ENCODE measurements around the gene UQCC3.
"Not testable (repeated sequence)": the region's sequence is repeated elsewhere in the genome, so short reads cannot be mapped to it uniquely, and the experiment has no call there.

The UQCC3 gene

GRCh38 chr11:62671608-62672389, at the start of gene UQCC3, which contains the start of gene LBHD1:
UQCC3 (plus strand) TSS chr11:62671673; CDS start chr11:62671746, 73 bp downstream.
LBHD1 (minus strand) TSS chr11:62672267; CDS start chr11:62670031, 2,236 bp downstream.
- peak; percentile 88 for DNase-seq

DNA sequence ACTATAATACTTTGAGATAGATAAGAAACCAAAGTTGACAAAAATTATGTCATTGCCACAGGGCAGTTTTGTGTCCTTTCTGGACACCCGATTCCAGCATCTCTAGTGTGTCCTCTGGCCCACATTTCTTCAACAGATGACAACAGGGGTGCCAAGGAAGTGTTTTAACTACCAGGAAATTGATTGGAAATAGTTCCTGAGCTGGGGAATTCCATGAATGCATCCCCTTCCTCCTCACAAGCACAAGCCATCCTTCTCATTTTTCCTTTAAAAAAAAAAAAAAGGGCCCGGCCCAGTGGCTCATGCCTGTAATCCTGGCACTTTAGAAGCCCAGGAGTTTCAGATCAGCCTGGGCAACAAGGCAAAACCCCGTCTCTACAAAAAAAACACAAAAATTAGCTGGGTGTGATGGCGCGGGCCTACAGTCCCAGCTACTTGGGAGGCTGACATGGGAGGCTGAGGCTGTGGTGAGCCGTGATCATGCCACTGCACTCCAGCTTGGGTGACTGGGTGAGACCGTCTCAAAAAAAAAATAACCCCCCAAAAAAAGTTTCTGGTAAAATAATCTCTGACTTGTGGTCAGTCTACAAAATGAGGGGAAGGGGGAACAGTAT, 48.9 kb upstream of the UQCC3 start:
- no peak for DNase-seq

DNA sequence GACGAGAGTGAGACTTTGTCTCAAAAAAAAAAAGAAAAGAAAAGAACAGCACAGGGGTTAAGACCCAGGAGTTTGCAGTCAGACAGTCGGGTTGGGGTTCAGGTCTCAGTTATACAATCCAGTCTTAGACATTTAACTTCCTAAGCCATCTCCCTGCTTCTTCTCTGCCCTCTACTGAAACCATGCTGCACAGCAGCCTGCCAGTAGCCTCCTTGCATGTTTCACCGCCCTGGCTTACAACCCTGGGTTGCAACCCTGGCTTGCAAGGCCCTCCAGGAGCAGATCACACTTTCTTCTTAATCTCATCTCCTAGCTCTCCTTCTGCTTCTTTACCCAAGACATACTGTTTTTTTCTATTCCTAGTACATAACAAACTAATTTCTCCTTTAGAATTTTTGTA, 43.8 kb upstream of the UQCC3 start:
- no peak for DNase-seq

GRCh38 chr11:62632492-62632891, 39.0 kb upstream of the UQCC3 start:
- no peak for DNase-seq

DNA sequence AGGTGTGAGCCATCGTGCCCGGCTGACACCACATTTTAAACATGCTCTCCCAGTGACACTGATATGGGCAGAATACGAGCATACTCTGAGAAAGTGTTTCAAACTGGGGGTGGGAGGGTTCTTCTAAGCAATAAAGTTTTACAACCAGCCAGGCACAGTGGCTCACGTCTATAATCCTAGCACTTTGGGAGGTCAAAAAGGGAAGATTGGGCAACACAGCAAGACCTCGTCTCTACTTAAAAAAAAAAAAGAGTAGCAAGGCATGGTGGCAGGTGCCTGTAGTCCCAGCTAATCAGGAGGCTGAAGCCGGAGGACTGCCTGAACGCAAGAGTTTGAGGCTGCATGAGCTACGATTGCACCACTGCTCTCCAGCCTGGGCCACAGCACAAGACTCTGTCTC, 27.3 kb upstream of the UQCC3 start:
- no peak for DNase-seq

- no peak for DNase-seq
These were observed 25.9 kb upstream of the UQCC3 start for GRCh38 chr11:62645671-62645945.

- peak; percentile 98 for DNase-seq
These were observed 25.3 kb upstream of the UQCC3 start, which contains the start of gene GANAB for GRCh38 chr11:62645946-62646824. GANAB (minus strand) TSS chr11:62646613; CDS start chr11:62646599, 14 bp downstream.

- no peak for DNase-seq
These were observed 24.5 kb upstream of the UQCC3 start for GRCh38 chr11:62646825-62647608.

- no peak for DNase-seq
These were observed 23.9 kb upstream of the UQCC3 start for GRCh38 chr11:62647609-62648005.

- DNase-seq: no peak
These were observed 23.1 kb upstream of the UQCC3 start for GRCh38 chr11:62648185-62648966.

DNA sequence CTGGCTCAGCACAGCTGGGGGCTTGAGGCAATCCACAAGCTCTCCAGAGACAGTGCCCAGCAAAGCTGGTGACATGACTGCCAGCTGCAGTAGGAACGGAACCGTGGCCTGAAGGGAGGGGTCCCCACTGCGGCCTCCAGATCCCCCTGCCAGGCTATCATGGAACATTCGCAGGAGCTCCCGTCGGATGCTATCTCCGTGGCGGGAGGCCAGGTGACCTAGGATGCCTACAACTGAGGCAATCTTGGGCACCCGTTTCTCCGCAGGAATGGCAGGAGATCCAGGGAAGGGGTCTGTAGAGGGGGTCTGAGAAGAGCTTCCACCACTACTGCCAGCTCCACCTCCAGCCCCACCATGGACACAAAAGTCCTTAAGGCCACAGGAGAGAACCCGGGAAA, 22.5 kb upstream of the UQCC3 start:
- no peak for DNase-seq

GRCh38 chr11:62649486-62649885, 22.0 kb upstream of the UQCC3 start:
- DNase-seq: no peak

- DNase-seq: not testable (repeated sequence)
These were observed 21.2 kb upstream of the UQCC3 start for GRCh38 chr11:62650283-62650682.

GRCh38 chr11:62652161-62653006, 19.1 kb upstream of the UQCC3 start:
- DNase-seq: no peak

DNA sequence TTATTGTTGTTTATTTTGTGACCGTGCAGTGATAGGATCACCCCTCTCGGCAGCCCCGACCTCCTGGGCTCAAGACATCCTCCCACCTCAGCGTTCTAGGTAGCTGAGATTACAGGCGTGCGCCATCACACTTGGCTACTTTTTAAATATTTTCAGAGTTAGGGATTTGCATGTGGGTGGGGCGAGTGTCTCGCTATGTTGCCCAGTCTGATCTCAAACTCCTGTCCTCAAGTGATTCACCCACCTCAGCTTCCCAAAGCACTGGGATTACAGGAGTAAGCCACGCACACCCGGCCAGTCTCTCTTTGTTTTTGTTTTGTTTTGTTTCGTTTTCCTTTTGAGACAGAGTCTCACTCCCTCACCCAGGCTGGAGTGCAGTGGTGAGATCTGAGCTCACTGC, 17.2 kb upstream of the UQCC3 start:
- DNase-seq: no peak

DNA sequence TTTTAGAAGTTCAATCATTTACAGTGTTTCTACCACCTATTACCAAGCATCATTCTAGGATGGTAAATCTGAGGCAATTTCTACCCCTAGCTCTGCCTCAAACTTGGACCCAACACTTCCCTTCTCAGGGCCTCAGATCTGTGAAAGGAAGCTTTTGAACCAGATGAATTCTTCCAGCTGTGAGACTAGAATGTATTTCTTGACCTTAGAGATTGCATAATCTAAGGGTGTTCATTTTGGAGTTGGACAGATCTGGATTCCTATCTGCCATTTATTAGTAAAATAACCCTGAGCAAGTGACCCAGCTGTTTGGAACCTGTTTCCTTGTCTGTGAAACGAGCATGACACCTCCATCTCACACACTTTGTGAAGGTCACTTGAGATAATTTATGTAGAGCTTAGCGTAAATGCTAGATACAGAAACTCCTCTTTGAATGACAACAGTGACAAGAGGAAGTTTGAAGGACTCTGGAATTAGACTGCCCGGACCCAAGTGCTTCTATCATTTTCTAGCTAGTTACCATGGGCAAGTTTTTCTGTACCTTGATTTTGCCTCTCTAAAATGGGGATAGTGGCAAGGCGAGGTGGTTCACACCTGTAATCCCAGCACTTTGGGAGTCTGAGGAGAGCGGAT, 14.6 kb upstream of the UQCC3 start:
- DNase-seq: no peak

DNA sequence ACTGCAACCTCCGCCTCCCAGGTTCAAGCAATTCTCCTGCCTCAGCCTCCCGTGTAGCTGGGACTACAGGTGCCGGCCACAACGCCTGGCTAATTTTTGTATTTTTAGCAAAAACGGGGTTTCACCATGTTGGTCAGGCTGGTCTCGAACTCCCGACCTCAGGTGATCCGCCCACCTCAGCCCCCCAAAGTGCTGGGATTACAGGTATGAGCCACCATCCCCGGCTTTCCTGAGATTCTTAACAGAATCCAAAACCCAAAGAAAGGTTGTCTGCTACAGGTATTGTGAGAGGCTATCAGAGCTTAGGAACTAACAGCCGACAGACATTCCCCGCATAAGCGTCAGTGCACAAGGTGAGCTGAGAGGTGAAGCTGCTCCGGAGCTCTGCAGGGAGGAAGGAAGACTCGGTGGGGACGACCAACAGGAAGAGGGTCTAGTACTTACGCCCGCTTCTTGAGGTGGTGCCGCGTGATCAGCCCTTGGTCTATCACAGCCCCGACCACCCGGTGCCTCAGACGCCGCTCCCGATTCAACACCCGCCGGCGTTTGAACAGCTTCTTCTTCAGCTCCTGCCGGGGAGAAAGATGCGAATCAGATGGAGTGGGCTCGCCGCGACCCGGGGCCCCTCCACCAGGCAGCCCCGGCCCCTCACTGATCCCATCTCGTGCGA, 6.9 kb upstream of the UQCC3 start:
- peak; percentile 48 for DNase-seq

DNA sequence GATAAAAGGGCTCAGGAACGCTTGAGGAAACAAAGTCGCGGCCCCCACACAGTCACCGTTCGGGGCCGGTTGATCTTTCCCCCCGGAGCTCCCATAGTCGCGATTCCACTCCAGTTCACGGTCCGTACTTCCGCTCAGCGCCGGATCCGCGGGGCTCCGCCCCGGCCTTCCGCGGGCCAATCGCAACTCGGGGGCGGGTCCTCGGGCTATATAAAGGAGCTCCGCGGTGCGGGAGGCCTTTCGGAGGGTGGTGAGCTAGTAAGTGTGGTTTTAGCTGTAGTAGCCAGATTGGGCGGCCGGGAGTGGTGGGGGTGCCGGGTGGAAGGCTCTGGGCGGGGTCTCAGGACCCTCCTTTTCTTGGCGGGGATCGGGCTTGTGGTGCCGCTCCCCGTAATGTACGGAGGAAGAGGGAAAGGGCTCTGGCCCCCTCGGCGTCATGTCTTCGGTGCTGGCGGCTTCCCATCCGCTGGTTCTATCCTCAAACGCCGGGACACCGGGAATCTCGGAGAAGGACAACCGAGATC, 6.3 kb upstream of the UQCC3 start, which contains the start of the genes C11orf98 and CSKMT:
TSS of gene C11orf98 (minus strand) at position 136 of the 524 bp plus-strand sequence. CDS start at position 95, 41 bp downstream.
TSS of gene CSKMT (plus strand) at position 238 of the 524 bp plus-strand sequence. CDS start 568 bp downstream, outside the sequence.
- peak; percentile 95 for DNase-seq

DNA sequence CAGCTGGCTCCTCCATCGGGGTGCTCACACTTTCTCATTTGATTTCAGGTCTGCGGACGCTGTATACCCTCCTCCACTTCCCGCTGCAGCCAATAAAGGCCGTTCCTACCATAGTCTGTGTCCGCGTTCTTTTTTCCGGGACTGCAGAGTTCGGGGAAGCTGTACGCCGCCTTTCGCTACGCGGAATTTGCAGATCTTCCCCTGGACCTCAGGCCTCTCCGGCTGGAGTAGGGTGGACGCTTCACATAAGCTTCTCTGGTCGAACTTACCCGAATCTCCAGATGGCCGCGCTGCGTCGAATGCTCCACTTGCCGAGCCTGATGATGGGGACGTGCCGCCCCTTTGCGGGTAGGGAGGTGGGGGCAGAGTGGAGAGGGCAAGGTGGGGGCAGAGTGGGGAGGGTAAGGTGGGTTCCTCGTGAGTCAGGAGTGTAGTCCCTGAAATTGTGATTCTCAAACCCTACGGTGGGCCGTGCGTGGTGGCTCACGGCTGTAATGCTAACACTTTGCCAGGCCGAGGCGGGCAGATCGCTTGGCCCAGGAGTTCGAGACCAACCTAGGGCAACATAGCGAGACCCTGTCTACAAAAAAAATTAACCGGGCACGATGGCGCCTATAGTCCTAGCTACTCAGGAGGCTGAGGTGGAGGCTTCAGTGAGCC, 5.7 kb upstream of the UQCC3 start:
- peak; percentile 47 for DNase-seq

Data from fibroblast of skin of right biceps (primary cell).